Skin of body (tissue), 2 donors: ENCODE results near the gene CCDC142. TPM values are rescaled to one million over a fixed set of nuclear protein-coding genes. Genes with fewer than 3 reads are reported as not detected.
A peak's percentile ranks its signal among the peaks of the same experiment; 100 is the strongest.
"Not testable (repeated sequence)": the region's sequence is repeated elsewhere in the genome, so short reads cannot be mapped to it uniquely, and the experiment has no call there.

Source experiments
- DNase-seq: peaks from one replicate; lab custom pipeline; 2025; lab: John Stamatoyannopoulos, UW
- total RNA-seq: library from RNA; depleted of rRNA; stranded (reverse); fragments of >200 nt; gene quantifications from one replicate; pipeline ENCODE4 v1.2.3, GENCODE V29; 2014

Gene CCDC142
- total RNA-seq, 1 donor from 2014 or later = 17.5 TPM

DNA sequence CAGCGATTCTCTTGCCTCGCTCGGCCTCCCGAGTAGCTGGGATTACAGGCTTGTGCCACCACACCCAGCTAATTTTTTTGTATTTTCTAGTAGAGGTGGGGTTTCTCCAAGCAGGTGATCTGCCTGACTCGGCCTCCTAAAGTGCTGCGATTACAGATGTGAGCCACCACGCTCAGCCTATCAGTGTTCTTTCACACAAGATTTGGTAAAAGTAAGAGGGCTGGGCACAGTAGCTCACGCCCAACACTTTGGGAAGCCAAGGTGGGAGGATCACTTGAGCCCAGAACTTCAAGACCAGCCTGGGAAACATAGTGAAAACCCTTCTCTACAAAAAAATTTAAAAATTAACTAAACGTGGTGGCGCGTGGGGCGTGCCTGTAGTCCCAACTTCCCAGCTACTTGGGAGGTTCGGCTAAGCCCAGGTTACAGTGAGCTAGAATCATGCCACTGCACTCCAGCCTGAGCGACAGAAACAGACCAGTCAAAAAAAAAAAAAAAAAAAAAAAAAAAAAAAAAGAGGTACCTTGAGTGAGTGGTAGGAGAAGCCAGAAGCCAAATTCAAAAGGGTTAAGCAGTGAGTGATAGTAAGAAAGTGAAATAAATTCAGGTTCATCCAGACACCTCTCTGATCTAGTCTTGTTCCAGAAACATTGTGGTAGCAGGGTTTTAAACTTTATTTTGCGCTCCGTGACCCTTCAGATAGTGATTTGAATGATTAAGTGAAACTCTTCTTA is 11.3 kb downstream of the CCDC142 start:
- no peak for DNase-seq

DNA sequence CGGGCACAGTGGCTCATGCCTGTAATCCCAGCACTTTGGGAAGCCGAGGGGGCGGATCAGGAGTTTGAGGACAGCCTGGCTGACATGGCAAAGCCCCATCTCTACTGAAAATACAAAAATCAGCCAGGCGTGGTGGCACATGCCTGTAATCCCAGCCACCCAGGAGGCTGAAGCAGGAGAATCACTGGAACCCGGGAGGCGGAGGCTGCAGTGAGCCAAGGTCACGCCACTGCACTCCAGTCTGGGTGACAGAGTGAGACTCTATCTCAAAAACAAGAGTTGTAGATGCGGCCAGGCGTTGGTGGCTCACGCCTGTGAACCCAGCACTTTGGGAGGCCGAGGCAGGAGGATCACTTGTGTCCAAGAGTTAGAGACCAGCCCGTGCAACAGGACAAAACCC is 12.1 kb downstream of the CCDC142 start:
- DNase-seq = not testable (repeated sequence)

DNA sequence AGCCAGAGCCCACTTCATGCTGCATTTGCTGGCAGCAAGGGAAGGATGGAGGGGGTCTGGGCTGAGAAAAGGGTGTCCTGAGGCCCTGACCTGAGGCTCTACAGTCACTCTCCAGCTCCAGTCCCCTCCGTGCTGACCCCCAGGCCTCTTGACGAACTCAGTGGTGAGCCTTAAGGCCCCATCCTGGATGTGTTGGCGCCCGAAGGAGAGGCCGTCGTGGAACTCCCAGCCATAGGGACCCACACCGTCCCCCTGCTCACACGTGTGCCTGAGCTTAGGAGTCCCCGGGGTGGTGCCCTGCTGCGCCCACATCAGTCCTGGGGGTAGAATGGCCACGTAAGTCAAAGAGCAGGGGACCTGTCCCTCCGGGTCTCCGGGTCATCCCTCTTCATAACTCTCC is 18.4 kb downstream of the CCDC142 start:
- DNase-seq = no peak

DNA sequence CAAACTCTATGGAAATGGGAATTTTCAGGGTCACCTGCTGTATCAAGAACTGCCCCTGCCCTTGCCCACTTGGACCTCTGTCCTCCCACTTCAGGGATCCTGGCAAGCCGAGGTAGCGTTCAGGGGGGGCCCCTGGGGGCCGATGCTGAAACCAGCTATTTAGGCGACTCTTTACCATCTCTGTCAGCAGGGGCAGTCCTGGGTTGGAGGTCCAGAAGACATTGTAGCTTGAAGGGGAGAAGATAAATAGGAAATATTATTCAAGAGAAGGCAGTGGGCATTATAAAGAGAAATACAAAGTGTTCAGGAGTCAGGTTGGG is 20.1 kb downstream of the CCDC142 start:
- DNase-seq = no peak

DNA sequence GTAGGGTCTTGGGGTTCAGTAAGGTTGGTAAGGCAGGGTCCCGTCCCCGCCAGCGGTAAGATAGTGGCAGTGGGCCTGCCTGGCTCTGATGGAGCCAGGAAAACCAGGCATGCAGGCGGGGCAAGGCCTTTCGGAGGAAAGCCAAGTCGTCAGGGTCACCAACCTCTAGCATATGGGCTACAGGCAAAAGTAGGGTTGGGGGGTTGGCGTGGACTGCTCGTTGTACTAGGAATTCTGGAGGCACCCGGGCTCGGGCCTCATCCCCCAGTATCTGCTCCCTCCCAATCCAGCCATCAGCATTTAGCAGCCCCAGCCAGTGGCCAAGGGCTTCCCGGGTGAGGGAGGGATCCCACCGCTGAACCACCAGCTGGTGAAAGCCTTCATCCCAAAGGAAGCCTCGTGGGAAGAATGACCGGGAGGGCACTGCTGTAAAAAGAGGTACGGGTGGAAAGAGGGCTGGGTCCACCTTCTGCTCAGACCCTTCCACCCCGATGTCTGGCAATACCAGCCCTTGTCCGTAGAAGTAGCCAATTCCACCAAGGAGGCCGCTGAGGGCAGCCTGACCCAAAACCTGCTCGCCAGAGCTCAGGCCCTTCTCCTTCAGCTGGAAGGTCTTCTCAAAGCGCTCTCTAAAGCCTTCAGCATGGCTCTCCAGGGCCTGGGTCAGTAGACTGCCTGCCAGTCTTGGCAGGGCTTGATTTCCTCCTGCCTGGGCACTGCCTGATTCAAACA is 20.6 kb downstream of the CCDC142 start:
- DNase-seq = no peak

DNA sequence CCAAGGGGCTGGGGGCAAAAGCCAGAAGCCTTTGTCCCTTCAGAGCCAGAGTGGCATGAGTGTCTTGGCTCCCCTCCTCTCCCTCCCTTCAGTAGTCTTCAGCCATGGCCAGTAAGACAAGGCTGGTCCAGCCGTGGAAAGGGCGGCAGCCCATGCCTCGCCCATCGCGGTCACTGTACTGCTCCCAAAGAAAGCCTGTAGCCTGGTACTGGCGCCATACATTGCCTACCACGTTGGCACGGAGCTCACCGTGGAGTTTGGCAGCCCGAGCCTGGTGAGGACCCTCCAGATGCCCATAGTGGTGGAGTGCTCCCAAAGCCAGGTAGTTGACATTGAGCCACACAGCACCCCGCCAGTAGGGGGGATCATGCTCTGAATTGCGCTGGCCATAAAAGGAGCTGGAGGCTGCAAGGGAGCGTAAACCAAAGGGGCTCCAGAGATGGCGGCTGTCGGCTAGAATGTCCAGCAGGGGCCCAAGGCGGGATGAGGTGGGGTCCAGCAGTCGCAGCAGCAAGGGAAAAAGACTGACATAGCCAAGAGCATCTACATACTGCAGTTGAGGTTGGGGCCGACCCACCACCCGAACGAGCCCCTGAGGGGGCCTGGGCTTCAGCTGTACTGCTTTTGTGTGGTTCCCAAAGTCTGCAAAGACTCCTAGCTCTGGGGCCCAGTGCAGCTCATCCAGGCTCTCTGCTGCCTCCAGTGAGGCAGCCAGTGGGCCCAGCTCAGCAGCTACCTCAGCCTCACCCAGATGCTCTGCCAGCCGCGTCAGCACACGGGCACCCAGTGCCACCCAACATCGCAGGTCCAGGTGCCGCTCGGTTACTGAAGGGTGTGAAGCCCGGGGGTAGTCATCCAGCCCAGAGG is 21.4 kb downstream of the CCDC142 start:
- DNase-seq = no peak

DNA sequence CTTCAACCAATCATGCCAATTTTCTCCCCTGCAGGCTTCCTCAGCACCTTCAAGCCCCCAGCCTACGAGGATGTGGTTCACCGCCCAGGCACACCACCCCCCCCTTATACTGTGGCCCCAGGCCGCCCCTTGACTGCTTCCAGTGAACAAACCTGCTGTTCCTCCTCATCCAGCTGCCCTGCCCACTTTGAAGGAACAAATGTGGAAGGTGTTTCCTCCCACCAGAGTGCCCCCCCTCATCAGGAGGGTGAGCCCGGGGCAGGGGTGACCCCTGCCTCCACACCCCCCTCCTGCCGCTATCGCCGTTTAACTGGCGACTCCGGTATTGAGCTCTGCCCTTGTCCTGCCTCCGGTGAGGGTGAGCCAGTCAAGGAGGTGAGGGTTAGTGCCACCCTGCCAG is 22.6 kb downstream of the CCDC142 start:
- DNase-seq = not testable (repeated sequence)

DNA sequence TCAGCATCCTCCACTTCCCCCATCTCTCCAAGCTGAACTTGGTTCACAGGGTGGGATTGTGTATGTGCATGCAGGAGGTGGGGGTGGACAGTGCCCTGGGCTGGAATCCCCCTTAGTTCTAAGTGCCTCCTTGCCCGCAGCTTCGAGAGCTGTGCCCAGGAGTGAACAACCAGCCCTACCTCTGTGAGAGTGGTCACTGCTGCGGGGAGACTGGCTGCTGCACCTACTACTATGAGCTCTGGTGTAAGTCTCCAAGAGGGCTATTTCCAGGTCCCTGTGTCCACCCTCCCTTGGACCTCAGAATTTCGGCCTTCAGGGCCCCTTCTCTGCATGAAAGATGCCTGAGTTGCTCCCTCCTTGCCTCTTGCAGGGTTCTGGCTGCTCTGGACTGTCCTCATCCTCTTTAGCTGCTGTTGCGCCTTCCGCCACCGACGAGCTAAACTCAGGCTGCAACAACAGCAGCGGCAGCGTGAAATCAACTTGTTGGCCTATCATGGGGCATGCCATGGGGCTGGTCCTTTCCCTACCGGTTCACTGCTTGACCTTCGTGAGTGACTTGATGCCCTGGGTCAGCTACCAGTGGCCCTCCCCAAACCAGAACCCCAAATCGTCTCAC is 23.2 kb downstream of the CCDC142 start:
- not testable (repeated sequence) for DNase-seq

DNA sequence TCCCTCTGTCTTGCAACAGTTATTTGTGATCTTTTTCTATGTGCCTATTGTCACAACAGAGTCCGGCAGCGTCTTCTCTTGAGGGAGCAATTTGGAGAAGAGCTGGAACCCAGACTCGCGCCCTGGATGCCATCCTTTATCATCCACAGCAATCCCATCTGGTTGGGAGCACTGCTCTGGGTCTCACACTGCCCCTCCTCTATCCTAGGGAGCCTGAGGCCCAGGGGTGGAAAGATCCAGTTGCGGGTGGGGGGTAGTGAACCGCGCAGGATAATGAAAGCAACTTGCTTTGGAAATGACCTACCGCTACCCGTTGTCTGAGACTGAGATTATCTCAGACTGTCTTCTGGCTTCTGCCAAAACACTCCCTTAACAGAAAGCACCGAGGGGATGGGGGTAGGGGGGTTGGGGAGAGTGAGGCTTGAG is 23.8 kb downstream of the CCDC142 start:
- DNase-seq = no peak

DNA sequence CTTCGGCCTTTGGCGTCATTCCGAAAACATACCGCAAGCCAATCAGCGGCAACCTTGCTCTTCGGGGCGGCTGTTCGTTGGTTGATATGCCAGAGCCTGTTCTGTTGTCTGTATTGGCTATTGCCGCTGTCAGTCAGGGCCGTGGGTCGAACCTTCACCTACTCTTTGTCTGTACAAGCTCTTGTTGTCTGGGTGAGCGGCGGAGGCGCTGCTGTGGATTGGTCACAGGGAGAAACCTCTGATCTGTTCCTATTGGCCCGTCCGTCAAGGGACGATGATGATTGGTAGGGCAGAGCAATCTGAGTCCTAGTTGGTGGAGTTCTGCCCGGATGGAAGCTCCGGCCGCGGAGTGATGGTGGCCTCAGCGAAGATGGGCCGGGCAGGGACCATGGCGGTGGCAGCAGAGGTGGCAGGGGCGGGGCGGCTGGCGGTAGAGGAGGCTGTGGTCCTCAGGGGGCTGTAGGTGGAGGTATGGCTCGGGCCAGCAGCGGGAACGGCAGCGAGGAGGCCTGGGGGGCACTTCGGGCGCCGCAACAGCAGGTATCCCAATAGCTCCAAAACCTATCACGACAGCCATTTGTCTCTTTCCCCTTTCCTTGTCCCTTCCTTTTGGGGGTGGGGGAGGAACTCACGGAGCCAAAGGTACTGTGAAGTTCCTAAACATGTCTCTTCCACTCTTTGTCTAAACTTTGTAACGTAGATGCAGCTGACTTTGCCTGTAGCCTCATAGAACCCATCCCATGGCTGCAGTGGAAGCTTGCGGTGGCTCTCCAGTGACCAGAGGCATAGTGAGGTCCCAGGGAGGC is 24.5 kb downstream of the CCDC142 start, which contains the start of gene WBP1:
WBP1 (plus strand) TSS at position 307 of the 806 bp plus-strand sequence; CDS start at position 472, 165 bp downstream.
- peak; percentile 100 for DNase-seq

DNA sequence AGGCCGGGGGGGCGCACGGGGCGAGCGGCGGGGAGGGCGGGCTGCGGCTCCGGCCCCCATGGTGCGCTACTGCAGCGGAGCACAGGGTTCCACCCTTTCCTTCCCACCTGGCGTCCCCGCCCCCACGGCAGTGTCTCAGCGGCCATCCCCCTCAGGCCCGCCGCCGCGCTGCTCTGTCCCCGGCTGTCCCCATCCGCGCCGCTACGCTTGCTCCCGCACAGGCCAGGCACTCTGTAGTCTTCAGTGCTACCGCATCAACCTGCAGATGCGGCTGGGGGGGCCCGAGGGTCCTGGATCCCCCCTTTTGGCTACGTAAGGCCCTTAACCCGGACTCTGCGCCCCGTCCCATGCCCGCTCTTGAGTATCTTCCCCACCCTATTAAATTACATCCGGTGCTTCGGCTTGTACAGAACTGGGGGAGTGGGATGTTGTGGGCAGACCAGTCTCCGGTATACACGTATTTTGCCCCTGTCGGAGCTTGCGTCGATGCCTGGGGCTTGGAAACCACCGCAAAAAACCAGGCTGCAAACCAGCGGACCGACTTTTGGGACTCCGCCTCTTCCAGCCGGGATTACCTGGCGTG is 25.2 kb downstream of the CCDC142 start:
- DNase-seq = no peak

DNA sequence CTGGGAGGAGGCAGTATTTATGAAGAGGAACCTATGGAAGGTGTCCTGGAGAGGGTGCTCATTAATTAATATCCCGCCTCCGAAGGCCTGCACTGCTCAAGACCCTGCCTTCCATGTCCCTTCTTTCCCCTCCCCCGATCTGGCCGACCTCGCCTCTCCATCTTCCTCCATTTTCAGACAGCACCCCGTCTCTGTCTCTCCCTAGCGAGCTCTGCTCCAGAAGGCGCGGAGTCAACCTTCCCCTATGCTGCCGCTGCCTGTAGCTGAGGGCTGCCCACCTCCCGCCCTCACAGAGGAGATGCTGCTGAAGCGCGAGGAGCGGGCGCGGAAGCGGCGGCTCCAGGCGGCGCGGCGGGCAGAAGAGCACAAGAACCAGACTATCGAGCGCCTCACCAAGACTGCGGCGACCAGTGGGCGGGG is 25.7 kb downstream of the CCDC142 start:
- DNase-seq = no peak

DNA sequence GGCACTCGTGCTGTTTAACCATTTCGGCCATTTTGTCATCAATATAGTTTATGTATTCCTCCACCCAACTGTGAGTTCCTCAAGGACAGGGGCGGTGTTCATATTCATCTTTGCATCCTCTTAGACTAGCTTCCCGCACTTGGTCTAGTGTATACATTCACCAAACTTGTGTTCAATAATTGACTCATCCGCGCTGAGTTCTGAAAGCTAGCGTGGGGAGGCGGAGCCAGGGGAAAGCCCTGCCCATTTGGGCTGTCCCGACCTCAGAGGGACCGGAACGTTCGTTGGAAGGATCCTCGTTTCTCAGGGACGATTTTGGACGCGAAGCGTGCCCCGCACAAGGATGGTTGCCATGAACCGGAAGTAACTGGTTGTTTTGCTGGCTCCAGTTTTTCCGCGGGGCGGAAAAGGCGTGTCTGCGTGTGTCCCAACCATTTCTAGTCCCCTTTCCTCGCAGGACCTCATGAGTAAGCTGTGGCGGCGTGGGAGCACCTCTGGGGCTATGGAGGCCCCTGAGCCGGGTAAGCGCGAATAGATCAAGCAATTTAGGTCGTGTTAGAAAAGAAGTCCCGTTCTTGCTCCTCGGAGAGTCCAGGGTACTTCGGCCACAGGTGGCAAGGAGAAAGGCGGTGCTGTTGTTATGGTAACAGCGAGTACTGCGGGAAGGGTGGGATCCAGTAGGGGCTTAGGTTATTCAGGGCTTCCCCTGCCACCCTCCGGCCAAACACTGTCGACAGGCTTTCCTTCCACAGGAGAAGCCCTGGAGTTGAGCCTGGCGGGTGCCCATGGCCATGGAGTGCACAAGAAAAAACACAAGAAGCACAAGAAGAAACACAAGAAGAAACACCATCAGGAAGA is 27.9 kb downstream of the CCDC142 start, which contains the start of gene INO80B:
INO80B (plus strand) TSS at position 434 of the 858 bp plus-strand sequence; CDS start at position 464, 30 bp downstream.
- peak; percentile 99 for DNase-seq

DNA sequence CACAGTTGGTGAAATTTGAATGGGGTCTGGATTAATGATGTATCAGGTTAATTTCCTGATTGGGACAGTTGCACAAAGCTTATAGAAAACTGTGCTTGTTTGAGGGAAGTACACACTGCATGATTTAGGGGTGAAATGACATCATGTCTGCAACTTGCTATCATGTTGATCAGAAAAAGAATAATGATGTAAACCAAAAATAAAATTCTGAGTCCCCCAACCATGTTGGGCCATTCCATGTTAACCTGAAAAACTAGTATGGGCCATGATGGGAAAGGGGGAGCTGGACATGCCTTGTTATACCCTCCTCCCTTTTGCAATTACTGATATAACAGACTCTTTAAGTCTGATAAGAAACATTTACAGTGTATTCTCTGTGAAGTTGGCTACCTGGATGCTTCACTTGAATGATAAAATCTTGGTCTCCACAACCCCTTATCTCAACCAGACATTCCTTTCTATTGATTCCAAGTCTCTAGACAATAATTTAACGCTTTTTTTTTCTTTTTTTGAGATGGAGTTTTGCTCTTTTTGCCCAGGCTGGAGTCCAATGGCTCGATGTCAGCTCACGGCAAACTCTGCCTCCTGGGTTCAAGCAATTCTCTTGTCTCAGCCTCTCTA is 32.1 kb downstream of the CCDC142 start:
- DNase-seq = no peak

DNA sequence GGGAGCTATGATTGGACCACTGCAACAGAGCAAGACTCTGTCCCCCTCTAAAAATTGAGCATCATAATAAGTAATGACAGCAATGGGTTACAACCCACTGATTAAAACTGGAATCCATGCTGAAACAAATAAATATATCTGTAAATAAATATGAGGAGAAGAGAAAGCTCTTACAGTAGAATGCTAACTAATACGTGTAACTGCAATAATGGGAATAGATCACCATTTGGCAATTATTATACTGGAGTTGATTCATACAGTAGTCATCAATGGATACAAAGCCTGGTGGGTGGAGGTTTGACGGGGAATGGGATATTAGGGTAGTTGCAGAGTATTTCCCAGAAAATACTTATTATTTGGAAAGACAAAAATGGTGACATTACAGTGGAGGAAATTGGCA is 34.0 kb downstream of the CCDC142 start:
- DNase-seq = no peak

DNA sequence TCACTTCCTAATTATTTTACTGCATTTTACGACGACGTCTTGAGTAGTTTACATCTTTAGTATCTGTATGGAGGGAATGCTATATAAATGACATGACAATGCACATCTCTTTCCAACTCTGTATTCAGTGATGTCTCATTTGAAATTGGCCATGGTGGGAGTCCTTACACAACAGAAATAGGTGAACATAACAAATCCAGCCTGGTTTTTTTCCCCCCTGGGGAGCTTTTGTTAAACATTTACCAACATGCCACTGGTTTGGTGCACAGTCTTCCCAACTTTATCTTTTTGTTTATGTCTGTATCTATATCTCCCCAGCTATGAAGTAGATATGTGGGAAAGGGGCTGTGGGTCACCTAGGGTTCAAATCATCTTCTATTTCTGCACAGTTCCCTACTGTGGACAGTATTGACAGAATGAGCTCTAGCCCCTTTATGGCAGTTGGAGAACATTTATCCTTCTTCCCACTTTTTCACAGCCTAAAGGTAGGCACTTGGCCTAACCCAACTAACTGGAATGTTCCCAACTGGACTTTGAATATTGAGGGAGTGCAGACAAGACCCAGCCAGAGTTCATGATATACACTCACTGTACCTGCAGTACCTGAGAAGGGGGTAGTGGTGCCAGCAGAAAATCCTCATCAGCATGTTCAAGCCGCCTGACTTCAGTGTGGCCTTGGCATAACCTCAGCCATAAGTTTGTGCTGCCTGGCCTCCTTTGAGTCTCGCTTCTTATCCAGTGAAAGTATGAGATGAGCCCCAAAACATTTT is 35.4 kb downstream of the CCDC142 start:
- DNase-seq = no peak

DNA sequence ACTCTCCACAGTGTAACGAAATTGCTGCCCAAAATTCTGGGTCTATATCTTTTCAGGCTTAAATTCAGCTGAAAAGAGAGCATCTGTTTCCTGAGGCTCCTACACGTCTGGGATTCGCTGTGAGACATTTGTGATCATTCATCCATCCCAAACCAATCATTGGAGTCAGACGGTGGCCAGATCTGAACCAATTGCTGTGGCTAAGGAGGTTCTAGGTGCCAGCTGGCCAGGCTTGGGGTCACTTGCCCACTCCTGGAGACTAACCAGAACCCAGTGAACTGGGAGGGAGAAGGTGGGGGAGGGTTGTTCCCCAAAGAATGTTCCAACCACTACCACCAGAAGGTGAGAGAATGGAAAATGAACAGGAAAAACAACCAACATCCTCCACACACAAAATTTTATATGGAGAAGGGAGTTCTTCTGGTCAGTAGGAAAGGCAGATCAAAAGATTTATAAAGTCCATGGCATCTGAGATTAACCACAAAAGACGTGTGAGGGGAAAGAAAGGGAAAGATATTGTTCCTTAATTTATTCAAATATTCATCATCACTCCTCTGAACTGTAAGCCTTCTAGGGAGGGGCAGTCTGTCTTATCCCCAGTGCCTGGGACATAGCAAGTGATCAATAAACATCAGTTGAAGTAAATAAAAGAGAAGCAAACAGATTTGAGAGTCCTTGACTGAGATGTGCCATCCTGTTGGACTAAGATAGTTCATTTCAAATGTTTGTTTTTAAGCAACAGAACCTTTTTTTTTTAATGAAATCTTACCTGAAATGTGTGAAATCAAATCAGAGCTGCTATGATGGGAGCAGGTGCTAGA is 38.1 kb downstream of the CCDC142 start:
- DNase-seq = no peak
